Bronchial smooth muscle cell (primary cell): ENCODE results near the gene PCDHGB3. TPM values are rescaled to one million over a fixed set of nuclear protein-coding genes. Genes with fewer than 3 reads are reported as not detected.

Source experiments
- total RNA-seq: library from RNA; depleted of rRNA; stranded (reverse); fragments of >200 nt; gene quantifications from 2 replicates; pipeline ENCODE4 v1.2.1, GENCODE V29; 2014

PCDHGB3 gene
- total RNA-seq = 5.1 and 5.4 TPM in 2 replicates

GRCh38 chr5:141369994-141370848, at the start of gene PCDHGB3:
Gene PCDHGB3 (plus strand): TSS chr5:141370242. CDS start chr5:141370395, 153 bp downstream.

GRCh38 chr5:141330299-141331080, 39.6 kb upstream of the PCDHGB3 start, which contains the start of gene PCDHGA1:
Gene PCDHGA1 (plus strand): TSS chr5:141330514.

GRCh38 chr5:141338538-141339306, 31.3 kb upstream of the PCDHGB3 start, which contains the start of gene PCDHGA2:
Gene PCDHGA2 (plus strand): TSS chr5:141338760.

GRCh38 chr5:141343242-141343952, 26.6 kb upstream of the PCDHGB3 start, which contains the start of gene PCDHGA3:
Gene PCDHGA3 (plus strand): TSS chr5:141343829. CDS start chr5:141344034, 205 bp downstream.

GRCh38 chr5:141349917-141350619, 20.0 kb upstream of the PCDHGB3 start, which contains the start of gene PCDHGB1:
Gene PCDHGB1 (plus strand): TSS chr5:141350099. CDS start chr5:141350261, 162 bp downstream.

GRCh38 chr5:141354900-141355469, 15.1 kb upstream of the PCDHGB3 start, which contains the start of gene PCDHGA4:
Gene PCDHGA4 (plus strand): TSS chr5:141355021. CDS start chr5:141355108, 87 bp downstream.

GRCh38 chr5:141359790-141360426, 10.1 kb upstream of the PCDHGB3 start, which contains the start of gene PCDHGB2:
Gene PCDHGB2 (plus strand): TSS chr5:141359994. CDS start chr5:141360136, 142 bp downstream.

GRCh38 chr5:141363952-141364660, 5.9 kb upstream of the PCDHGB3 start, which contains the start of gene PCDHGA5:
Gene PCDHGA5 (plus strand): TSS chr5:141364162. CDS start chr5:141364331, 169 bp downstream.

GRCh38 chr5:141373673-141374317, 3.8 kb downstream of the PCDHGB3 start, which contains the start of gene PCDHGA6:
Gene PCDHGA6 (plus strand): TSS chr5:141373891. CDS start chr5:141374084, 193 bp downstream.

GRCh38 chr5:141382469-141383294, 12.6 kb downstream of the PCDHGB3 start, which contains the start of gene PCDHGA7:
Gene PCDHGA7 (plus strand): TSS chr5:141382742. CDS start chr5:141382900, 158 bp downstream.

GRCh38 chr5:141387557-141388311, 17.7 kb downstream of the PCDHGB3 start, which contains the start of gene PCDHGB4:
Gene PCDHGB4 (plus strand): TSS chr5:141387698. CDS start chr5:141387885, 187 bp downstream.

GRCh38 chr5:141392429-141393198, 22.6 kb downstream of the PCDHGB3 start, which contains the start of gene PCDHGA8:
Gene PCDHGA8 (plus strand): TSS chr5:141392633. CDS start chr5:141392814, 181 bp downstream.

GRCh38 chr5:141397756-141398551, 27.9 kb downstream of the PCDHGB3 start, which contains the start of gene PCDHGB5:
Gene PCDHGB5 (plus strand): TSS chr5:141397947. CDS start chr5:141398128, 181 bp downstream.

GRCh38 chr5:141402553-141403243, 32.7 kb downstream of the PCDHGB3 start, which contains the start of gene PCDHGA9:
Gene PCDHGA9 (plus strand): TSS chr5:141402778. CDS start chr5:141402953, 175 bp downstream.

